CD4-positive, CD25-positive, alpha-beta regulatory T cell (primary cell): ENCODE measurements around the gene TMEM151B. TPM values are rescaled to one million over a fixed set of nuclear protein-coding genes. Genes with fewer than 3 reads are reported as not detected.

Experiments
- ATAC-seq, 2 donors: fragments of 150-1000 bp; cut with Tn5 transposase; one replicate each; pipeline ENCODE4 v1.10.0; 2021; ENCODE audit warnings: low read depth in 2 of 2, moderate number of reproducible peaks in 2 of 2, moderate library complexity in 1 of 2
- DNase-seq, 3 donors: peaks; one replicate each; pipeline versions ENCODE4 v3.0.0 to v3.0.0-alpha.2; 2012 to 2022; ENCODE audit warnings: mixed read lengths in 1 of 3
- H3K27ac ChIP-seq: one replicate; pipeline ENCODE4 v1.7.0; 2013; ENCODE audit warnings: mild to moderate bottlenecking, low read length; ENCODE audit not compliant: insufficient read depth, poor library complexity, severe bottlenecking
- H3K27me3 ChIP-seq: one replicate; pipeline ENCODE4 v1.7.0; 2013; ENCODE audit warnings: low read length; ENCODE audit not compliant: control insufficient read depth, insufficient read depth
- H3K36me3 ChIP-seq: one replicate; pipeline ENCODE4 v1.7.0; 2013; ENCODE audit warnings: mild to moderate bottlenecking, low read length, moderate library complexity; ENCODE audit not compliant: control insufficient read depth, insufficient read depth
- H3K4me1 ChIP-seq: 2 replicates; pipeline ENCODE4 v1.7.0; 2013; ENCODE audit warnings: mild to moderate bottlenecking, low read length; ENCODE audit not compliant: insufficient read depth, control insufficient read depth, poor library complexity, severe bottlenecking
- H3K4me3 ChIP-seq: one replicate; pipeline ENCODE4 v1.7.0; 2013; ENCODE audit warnings: low read depth, mild to moderate bottlenecking, low read length, moderate library complexity
- H3K9me3 ChIP-seq, 2 experiments: 1 replicate in 1 of 2; 2 replicates in 1 of 2; pipeline ENCODE4 v1.7.0; 2013; ENCODE audit warnings: low read length in 2 of 2, mild to moderate bottlenecking in 1 of 2, moderate library complexity in 1 of 2; ENCODE audit not compliant: control insufficient read depth in 2 of 2
- H3K27ac Mint-ChIP-seq, 3 donors: one replicate each; pipeline ENCODE4 v1.8.0; 2020 to 2022; ENCODE audit warnings: mild to moderate bottlenecking in 3 of 3, mixed read lengths in 3 of 3, moderate library complexity in 2 of 3
- H3K27me3 Mint-ChIP-seq: one replicate; pipeline ENCODE4 v1.8.0; 2022; ENCODE audit warnings: mild to moderate bottlenecking, mixed read lengths
- H3K36me3 Mint-ChIP-seq: one replicate; pipeline ENCODE4 v1.8.0; 2020; ENCODE audit warnings: mixed read lengths
- H3K4me1 Mint-ChIP-seq, 4 donors: one replicate each; pipeline ENCODE4 v1.8.0; 2020 to 2022; ENCODE audit warnings: mixed read lengths in 4 of 4, mild to moderate bottlenecking in 1 of 4
- H3K4me3 Mint-ChIP-seq, 4 donors: one replicate each; pipeline ENCODE4 v1.8.0; 2020 to 2022; ENCODE audit warnings: mild to moderate bottlenecking in 4 of 4, mixed read lengths in 4 of 4, moderate library complexity in 3 of 4
- H3K9me3 Mint-ChIP-seq, 7 donors: one replicate each; pipeline ENCODE4 v1.8.0; 2020 to 2022; ENCODE audit warnings: mixed read lengths in 7 of 7, mild to moderate bottlenecking in 3 of 7, moderate library complexity in 2 of 7
- polyA plus RNA-seq, 4 donors: library from polyadenylated mRNA; unstranded; fragments of 300-500 nt; fragmentation: Illumina TruSeq; gene quantifications; one replicate each; pipeline ENCODE4 v1.2.3, GENCODE V29; 2021
- total RNA-seq: library from RNA; stranded (reverse); gene quantifications from one replicate; pipeline ENCODE4 v1.2.3, GENCODE V29; 2022

The TMEM151B gene
- total and polyA plus RNA-seq, 5 donors from 2014 or later, result not detected

DNA sequence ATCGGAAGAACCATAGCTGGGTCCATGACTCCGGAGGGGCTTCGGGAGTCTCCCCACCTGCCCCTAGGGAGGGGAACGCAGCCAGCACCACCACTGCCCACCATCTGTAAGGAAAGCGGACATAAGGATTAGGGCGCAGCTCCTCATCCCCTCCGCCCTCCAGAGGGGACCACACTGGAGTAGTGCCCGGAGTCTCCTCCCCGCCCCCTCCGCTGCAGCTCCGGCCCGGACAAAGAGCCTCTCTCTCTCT is 13.6 kb upstream of the TMEM151B start:
- H3K9me3 ChIP-seq, result no peaks in the 10 kb centered on the region
- H3K4me3 ChIP-seq, result peak overlapping the region; percentile 67
- peaks cover 58% of the 10 kb centered on the region for H3K36me3 ChIP-seq
- peaks cover 26% of the 10 kb centered on the region for H3K4me1 ChIP-seq
- peak overlapping the region; percentile 88 to 98 (median 94) for H3K4me3 Mint-ChIP-seq
- no peaks in the 10 kb centered on the region for H3K9me3 Mint-ChIP-seq
- no peaks in the 10 kb centered on the region for H3K27me3 Mint-ChIP-seq
- no peaks in the 10 kb centered on the region for H3K27me3 ChIP-seq
- peaks cover 27% of the 10 kb centered on the region for H3K36me3 Mint-ChIP-seq
- DNase-seq (no peak), ATAC-seq (no peak)
- H3K27ac Mint-ChIP-seq, result peak overlapping the region; percentile 76 to 95 (median 87)
- peak overlapping the region; percentile 80 for H3K27ac ChIP-seq
- H3K4me1 Mint-ChIP-seq, result peaks cover 4 to 67% (median 41%) of the 10 kb centered on the region in 4 donors

DNA sequence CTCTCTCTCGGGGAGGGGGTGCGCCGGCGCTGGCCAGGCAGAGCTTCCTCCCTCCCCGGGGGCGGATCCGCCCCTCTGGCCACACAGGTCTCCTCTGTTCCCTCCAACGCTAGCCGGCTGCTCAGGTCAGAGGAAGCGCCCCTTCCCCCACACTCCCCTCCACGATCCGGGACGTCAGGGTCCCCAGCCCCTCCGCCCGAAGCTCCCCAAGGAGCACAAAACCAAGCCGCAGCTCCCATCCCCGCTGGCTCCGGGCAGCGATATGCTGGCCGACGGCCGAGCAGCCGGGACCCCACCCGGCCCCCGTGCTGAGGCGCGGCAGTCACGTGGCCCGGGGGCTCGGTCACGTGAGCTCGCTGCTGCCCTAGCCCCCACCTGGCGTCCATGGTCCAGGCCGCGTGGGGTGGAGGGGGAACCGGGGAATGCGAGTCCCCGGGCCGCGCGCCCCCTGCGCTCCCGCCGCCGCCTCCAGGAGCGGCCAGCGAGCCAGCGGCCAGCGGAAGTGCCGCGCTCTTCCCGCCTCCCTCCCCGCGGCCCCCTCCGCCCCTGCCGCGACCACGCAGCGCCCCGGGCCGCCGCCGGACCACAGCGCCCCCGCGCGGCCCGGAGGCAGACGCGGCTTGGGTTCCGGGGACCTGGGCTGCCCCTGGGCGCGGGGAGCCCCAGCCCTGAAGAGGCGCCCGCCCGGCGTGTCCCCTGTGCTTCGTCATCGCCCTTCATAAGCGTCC is 13.1 kb upstream of the TMEM151B start, which contains the start of gene SLC35B2:
SLC35B2 (minus strand) TSS at position 504 of the 728 bp plus-strand sequence; CDS start at position 386, 118 bp downstream.
- H3K27ac Mint-ChIP-seq, result peak within 1 kb of the TSS; percentile 91 to 95 (median 94)
- peak within 1 kb of the TSS; percentile 90 to 98 (median 94) for H3K4me3 Mint-ChIP-seq
- H3K36me3 ChIP-seq, result peaks cover 53% of the 10 kb centered on the region
- H3K4me1 ChIP-seq, result peaks cover 31% of the 10 kb centered on the region
- peak; percentile 80 to 82 for ATAC-seq
- no peaks in the 10 kb centered on the region for H3K9me3 ChIP-seq
- peak within 1 kb of the TSS; percentile 80 for H3K27ac ChIP-seq
- H3K27me3 Mint-ChIP-seq, result no peaks in the 10 kb centered on the region
- H3K4me3 ChIP-seq, result peak within 1 kb of the TSS; percentile 67
- H3K36me3 Mint-ChIP-seq, result peaks cover 23% of the 10 kb centered on the region
- no peaks in the 10 kb centered on the region for H3K27me3 ChIP-seq
- peak; percentile 56 to 76 (median 73) for DNase-seq
- H3K4me1 Mint-ChIP-seq, result peaks cover 4 to 65% (median 42%) of the 10 kb centered on the region in 4 donors
- H3K9me3 Mint-ChIP-seq, result no peaks in the 10 kb centered on the region

DNA sequence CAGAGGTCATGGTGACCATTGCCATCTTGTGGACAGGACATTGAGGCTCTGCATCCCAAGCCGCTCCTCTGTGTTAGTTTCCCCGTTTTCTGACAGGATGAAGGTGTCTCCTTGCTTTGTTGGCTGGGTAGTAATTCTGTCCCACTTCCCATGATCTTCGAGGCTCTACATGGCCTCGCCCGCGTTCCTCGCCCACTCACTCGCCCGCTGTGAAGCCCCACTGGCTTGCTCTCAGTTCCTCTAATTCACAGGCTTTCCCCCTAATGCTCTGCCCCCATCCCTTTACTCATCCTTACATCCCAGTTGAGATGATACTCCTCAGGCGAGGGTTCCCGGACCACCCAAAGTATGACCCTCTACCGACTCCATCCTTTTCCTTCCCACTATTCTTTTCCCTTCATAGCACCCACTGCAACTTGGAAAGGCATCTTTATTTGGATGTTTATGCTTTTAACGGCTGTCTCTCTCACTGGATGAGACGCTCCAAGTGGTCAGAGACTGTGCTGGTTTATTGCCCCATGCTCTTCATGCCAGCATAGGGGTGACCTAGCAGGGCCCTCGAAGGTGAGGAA is 12.4 kb upstream of the TMEM151B start:
- peak; percentile 2 to 7 for ATAC-seq

DNA sequence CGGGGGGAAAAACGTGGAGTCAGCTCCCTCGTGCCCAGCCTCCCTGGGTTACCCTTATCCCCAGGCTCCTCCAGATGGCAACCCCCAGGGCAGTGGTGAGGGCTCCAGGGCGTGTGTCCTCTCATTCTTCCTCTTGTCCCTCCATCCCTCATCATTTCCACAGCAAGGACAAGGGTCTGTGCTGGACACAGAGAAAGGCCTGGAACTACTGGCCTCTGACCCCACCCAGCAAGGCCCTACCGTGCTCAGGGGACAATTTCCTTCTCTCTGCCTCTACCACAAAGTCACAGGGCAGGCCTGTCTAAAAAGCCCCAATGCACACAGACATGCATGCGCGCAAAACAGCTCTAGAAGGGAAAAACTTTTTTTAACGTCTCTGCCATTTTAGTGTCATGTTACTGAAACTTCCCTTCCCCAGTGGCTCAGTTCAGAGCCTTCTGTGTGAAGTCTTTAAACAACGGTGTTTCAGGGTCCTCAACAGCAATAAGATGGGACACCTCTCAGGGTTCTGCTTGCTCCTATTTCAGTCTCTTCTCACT is 11.9 kb upstream of the TMEM151B start:
- Histone ChIP-seq H3K4me1 (peaks cover 43% of the 10 kb centered on the region), H3K27ac (peak overlapping the region; percentile 80), H3K36me3 (peaks cover 42% of the 10 kb centered on the region), H3K27me3 (no peaks in the 10 kb centered on the region), H3K9me3 (no peaks in the 10 kb centered on the region), H3K4me3 (no peak overlapping the region)
- no peaks in the 10 kb centered on the region for H3K9me3 Mint-ChIP-seq
- ATAC-seq (no peak), DNase-seq (no peak)
- no peaks in the 10 kb centered on the region for H3K27me3 Mint-ChIP-seq
- peaks cover 4 to 65% (median 50%) of the 10 kb centered on the region in 4 donors for H3K4me1 Mint-ChIP-seq
- peak overlapping the region; percentile 84 to 92 (median 90) for H3K4me3 Mint-ChIP-seq
- H3K27ac Mint-ChIP-seq, result peak overlapping the region; percentile 57 to 94 (median 91)
- H3K36me3 Mint-ChIP-seq, result peaks cover 14% of the 10 kb centered on the region

More for the DNA sequence above, 12.4 kb upstream of the TMEM151B start:
- DNase-seq, result no peak
- peak overlapping the region; percentile 80 for H3K27ac ChIP-seq
- no peaks in the 10 kb centered on the region for H3K9me3 Mint-ChIP-seq
- peaks cover 37% of the 10 kb centered on the region for H3K4me1 ChIP-seq
- H3K4me1 Mint-ChIP-seq, result peaks cover 4 to 65% (median 48%) of the 10 kb centered on the region in 4 donors
- H3K27me3 ChIP-seq, result no peaks in the 10 kb centered on the region
- H3K27me3 Mint-ChIP-seq, result no peaks in the 10 kb centered on the region
- peaks cover 20% of the 10 kb centered on the region for H3K36me3 Mint-ChIP-seq
- H3K27ac Mint-ChIP-seq, result peak overlapping the region; percentile 91 to 95 (median 94)
- H3K4me3 ChIP-seq, result peak overlapping the region; percentile 66
- peaks cover 48% of the 10 kb centered on the region for H3K36me3 ChIP-seq
- no peaks in the 10 kb centered on the region for H3K9me3 ChIP-seq
- peak overlapping the region; percentile 84 to 92 (median 90) for H3K4me3 Mint-ChIP-seq

DNA sequence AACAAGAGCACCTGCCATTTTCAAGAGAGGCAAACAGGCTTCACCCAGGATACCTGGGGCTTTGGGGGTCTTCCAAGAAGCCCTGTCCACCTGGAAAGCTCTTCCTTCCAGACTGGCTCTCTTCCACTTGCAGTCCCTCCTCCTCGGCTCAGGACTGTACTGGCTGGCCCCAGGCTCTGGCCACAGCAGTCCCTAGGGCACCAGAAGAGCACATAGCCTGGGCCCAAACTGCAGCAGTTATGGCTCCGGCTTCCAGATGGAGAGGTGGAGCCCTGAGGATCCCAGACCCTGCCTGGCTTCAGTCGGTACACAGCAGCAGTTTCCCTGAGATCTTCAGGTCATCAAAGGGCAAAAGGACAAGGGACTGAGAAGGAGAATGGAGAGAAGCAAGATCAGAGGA is 11.3 kb upstream of the TMEM151B start:
- Mint-ChIP-seq H3K4me3 (peak overlapping the region; percentile 84 to 92 (median 90)), H3K27me3 (no peaks in the 10 kb centered on the region), H3K36me3 (peaks cover 9% of the 10 kb centered on the region), H3K9me3 (no peaks in the 10 kb centered on the region), H3K27ac (no peak overlapping the region), H3K4me1 (peaks cover 4 to 66% (median 49%) of the 10 kb centered on the region in 4 donors)
- Histone ChIP-seq H3K9me3 (no peaks in the 10 kb centered on the region), H3K27ac (no peak overlapping the region), H3K27me3 (no peaks in the 10 kb centered on the region), H3K4me3 (no peak overlapping the region), H3K4me1 (peaks cover 48% of the 10 kb centered on the region), H3K36me3 (peaks cover 37% of the 10 kb centered on the region)
- ATAC-seq (no peak), DNase-seq (no peak)

DNA sequence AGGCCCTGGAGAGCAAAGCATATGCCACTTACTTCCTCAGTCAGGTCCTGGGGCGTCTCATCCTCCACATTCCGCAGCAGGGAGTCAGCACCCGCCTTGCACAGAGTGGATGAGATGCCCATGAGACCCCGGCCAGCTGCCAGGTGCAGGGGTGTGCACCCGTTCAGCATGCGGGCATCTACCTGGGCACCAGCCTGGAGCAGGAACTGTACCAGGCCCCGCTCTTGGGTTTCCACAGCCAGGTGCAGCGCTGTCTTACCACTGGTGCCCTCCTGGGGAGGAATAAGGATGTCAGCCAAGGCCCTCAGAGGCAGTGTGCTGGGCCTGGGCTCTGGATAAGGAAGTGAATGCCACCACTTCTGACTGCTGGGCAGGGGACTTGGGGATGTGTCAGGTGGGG is 10.2 kb upstream of the TMEM151B start:
- no peak for DNase-seq
- peak overlapping the region in 1 of 4 donors; percentile 84 for H3K4me3 Mint-ChIP-seq
- peaks cover 5% of the 10 kb centered on the region for H3K36me3 Mint-ChIP-seq
- H3K4me1 Mint-ChIP-seq, result peaks cover 4 to 66% (median 53%) of the 10 kb centered on the region in 4 donors
- Histone ChIP-seq H3K9me3 (no peaks in the 10 kb centered on the region), H3K4me3 (no peak overlapping the region), H3K36me3 (peaks cover 26% of the 10 kb centered on the region), H3K27me3 (no peaks in the 10 kb centered on the region), H3K4me1 (peaks cover 59% of the 10 kb centered on the region), H3K27ac (no peak overlapping the region)
- no peaks in the 10 kb centered on the region for H3K9me3 Mint-ChIP-seq
- no peak for ATAC-seq
- H3K27me3 Mint-ChIP-seq, result peaks cover 4% of the 10 kb centered on the region
- peak overlapping the region in 1 of 3 donors; percentile 74 for H3K27ac Mint-ChIP-seq

DNA sequence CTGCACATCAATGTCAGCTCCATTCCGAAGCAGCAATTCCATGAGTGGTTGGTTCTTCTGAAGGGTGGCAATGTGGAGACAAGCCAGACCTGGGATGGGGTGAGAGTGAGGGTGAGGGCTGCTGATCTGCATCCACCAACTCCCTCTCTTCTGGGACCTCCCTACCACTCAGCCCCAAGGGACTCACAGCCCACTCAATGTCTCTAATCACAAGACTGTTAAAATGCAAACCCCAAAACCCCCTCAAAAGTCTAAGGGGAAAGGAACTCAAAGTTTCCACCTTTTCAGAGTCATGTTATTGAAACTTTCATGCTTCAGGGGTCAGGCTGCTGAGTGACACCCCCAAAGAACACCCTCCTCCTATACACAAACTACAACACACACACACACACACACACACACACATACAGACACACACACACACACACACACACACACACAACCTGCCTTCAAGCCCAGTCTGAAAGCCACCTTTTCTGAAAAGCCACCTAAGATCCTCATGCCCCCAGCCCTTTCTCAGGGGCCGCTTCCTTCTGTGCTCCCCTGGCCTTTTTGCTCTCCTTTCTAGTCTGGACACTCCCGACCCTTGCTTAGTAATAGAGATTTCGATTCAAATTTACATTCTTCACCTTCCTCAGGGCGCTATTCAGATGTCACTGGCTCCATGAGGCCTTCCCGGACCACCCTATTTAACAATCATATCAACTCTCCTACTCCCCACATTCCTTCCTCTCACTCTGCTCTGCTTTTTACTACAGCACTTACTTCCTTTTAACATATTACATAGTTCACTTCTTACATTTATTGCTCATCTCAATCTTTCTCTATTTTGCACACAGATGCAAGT is 9.6 kb upstream of the TMEM151B start:
- H3K27ac ChIP-seq, result no peak overlapping the region

More for the DNA sequence above, 9.6 kb upstream of the TMEM151B start:
- H3K9me3 Mint-ChIP-seq, result no peaks in the 10 kb centered on the region
- peak overlapping the region in 1 of 3 donors; percentile 74 for H3K27ac Mint-ChIP-seq
- peaks cover 5% of the 10 kb centered on the region for H3K36me3 Mint-ChIP-seq
- H3K27me3 Mint-ChIP-seq, result peaks cover 4% of the 10 kb centered on the region
- Histone ChIP-seq H3K4me1 (peaks cover 55% of the 10 kb centered on the region), H3K36me3 (peaks cover 22% of the 10 kb centered on the region), H3K4me3 (no peak overlapping the region), H3K9me3 (no peaks in the 10 kb centered on the region), H3K27me3 (no peaks in the 10 kb centered on the region)
- ATAC-seq, result no peak
- H3K4me1 Mint-ChIP-seq, result peaks cover 4 to 61% (median 48%) of the 10 kb centered on the region in 4 donors
- DNase-seq, result no peak
- peak overlapping the region in 2 of 4 donors; percentile 76 to 92 for H3K4me3 Mint-ChIP-seq
